Liver (tissue), 9 donors: Measurements from ENCODE around the gene DNM3. TPM values are rescaled to one million over a fixed set of nuclear protein-coding genes. Genes with fewer than 3 reads are reported as not detected.
A peak's percentile ranks its signal among the peaks of the same experiment; 100 is the strongest.

Experiments
- DNase-seq: peaks from one replicate; pipeline ENCODE4 v3.0.0-alpha.2; 2017; ENCODE audit warnings: low spot score
- H3K27ac ChIP-seq, 2 donors: one replicate each; pipeline ENCODE4 v1.7.0; 2013; ENCODE audit warnings: inconsistent platforms in 2 of 2, low read length in 2 of 2, control low read depth in 1 of 2, low read depth in 1 of 2, mild to moderate bottlenecking in 1 of 2
- H3K27me3 ChIP-seq, 4 donors: one replicate each; pipeline versions ENCODE4 v1.6.1 to v1.7.0; 2013; ENCODE audit warnings: low read length in 3 of 4, inconsistent platforms in 1 of 4, mild to moderate bottlenecking in 1 of 4, moderate library complexity in 1 of 4; ENCODE audit not compliant: control insufficient read depth in 4 of 4, insufficient read depth in 4 of 4
- H3K36me3 ChIP-seq, 4 donors: one replicate each; pipeline versions ENCODE4 v1.6.1 to v1.7.0; 2013; ENCODE audit warnings: low read length in 3 of 4, mild to moderate bottlenecking in 3 of 4, low read depth in 1 of 4, moderate library complexity in 1 of 4; ENCODE audit not compliant: control insufficient read depth in 4 of 4, insufficient read depth in 3 of 4
- H3K4me1 ChIP-seq, 4 donors: one replicate each; pipeline versions ENCODE4 v1.6.1 to v1.7.0; 2013; ENCODE audit warnings: low read length in 3 of 4, mild to moderate bottlenecking in 3 of 4, moderate library complexity in 1 of 4; ENCODE audit not compliant: control insufficient read depth in 4 of 4, insufficient read depth in 4 of 4
- H3K4me3 ChIP-seq, 3 donors: one replicate each; pipeline versions ENCODE4 v1.6.1 to v1.7.0; 2013; ENCODE audit warnings: low read length in 3 of 3, control low read depth in 1 of 3, low read depth in 1 of 3, mild to moderate bottlenecking in 1 of 3
- H3K9ac ChIP-seq, 2 donors: one replicate each; pipeline ENCODE4 v1.7.0; 2013; ENCODE audit warnings: low read length in 2 of 2, mild to moderate bottlenecking in 2 of 2, moderate library complexity in 2 of 2, control low read depth in 1 of 2, low read depth in 1 of 2
- H3K9me3 ChIP-seq, 4 donors: one replicate each; pipeline versions ENCODE4 v1.6.1 to v1.7.0; 2013; ENCODE audit warnings: low read length in 3 of 4; ENCODE audit not compliant: control insufficient read depth in 4 of 4
- EGR1 ChIP-seq, 2 donors: IDR thresholded peaks; 2 replicates each; pipeline ENCODE4 v1.6.1; 2016 to 2018; ENCODE audit warnings: antibody characterized with exemption in 2 of 2, low read depth in 2 of 2
- FOXA1 ChIP-seq: IDR thresholded peaks from 2 replicates; pipeline ENCODE4 v1.6.1; 2016; ENCODE audit warnings: antibody characterized with exemption
- FOXA2 ChIP-seq: IDR thresholded peaks from 2 replicates; pipeline ENCODE4 v1.6.1; 2016; ENCODE audit warnings: antibody characterized with exemption
- GABPA ChIP-seq, 2 donors: IDR thresholded peaks in 1 of 2; conservative IDR thresholded peaks in 1 of 2; 2 replicates each; pipeline ENCODE4 v1.6.1; 2016; ENCODE audit warnings: antibody characterized with exemption in 2 of 2, mild to moderate bottlenecking in 1 of 2, moderate library complexity in 1 of 2
- HNF4A ChIP-seq, 2 donors: conservative IDR thresholded peaks; 2 replicates each; pipeline ENCODE4 v1.6.1; 2016; ENCODE audit warnings: antibody characterized with exemption in 2 of 2, mild to moderate bottlenecking in 2 of 2
- HNF4G ChIP-seq: IDR thresholded peaks from 2 replicates; pipeline ENCODE4 v1.6.1; 2016; ENCODE audit warnings: antibody characterized with exemption
- JUND ChIP-seq, 2 donors: IDR thresholded peaks; 2 replicates each; pipeline ENCODE4 v1.6.1; 2016; ENCODE audit warnings: antibody characterized with exemption in 2 of 2
- NR2F2 ChIP-seq: IDR thresholded peaks from 2 replicates; pipeline ENCODE4 v1.6.1; 2016; ENCODE audit warnings: antibody characterized with exemption
- RAD21 ChIP-seq, 2 donors: IDR thresholded peaks; 2 replicates each; pipeline ENCODE4 v1.6.1; 2016; ENCODE audit warnings: antibody characterized with exemption in 2 of 2, mild to moderate bottlenecking in 2 of 2
- RXRA ChIP-seq, 2 donors: IDR thresholded peaks; 2 replicates each; pipeline ENCODE4 v1.6.1; 2017 to 2018; ENCODE audit warnings: antibody characterized with exemption in 2 of 2, mild to moderate bottlenecking in 1 of 2
- SP1 ChIP-seq: IDR thresholded peaks from 2 replicates; pipeline ENCODE4 v1.6.1; 2018; ENCODE audit warnings: antibody characterized with exemption, mild to moderate bottlenecking
- TAF1 ChIP-seq: conservative IDR thresholded peaks from 2 replicates; pipeline ENCODE4 v1.6.1; 2016; ENCODE audit warnings: antibody characterized with exemption, mild to moderate bottlenecking
- YY1 ChIP-seq: IDR thresholded peaks from 2 replicates; pipeline ENCODE4 v1.6.1; 2016; ENCODE audit warnings: antibody characterized with exemption, mild to moderate bottlenecking
- WGBS: extraction: QIAGEN DNeasy Blood & Tissue Kit; methylation state at CpG from one replicate; pipeline ENCODE4 v1.1.7; 2013; 5-methylcytosine and 5-hydroxymethylcytosine counted together
- polyA plus RNA-seq, 2 donors: library from polyadenylated mRNA; stranded (reverse) in 1 of 2; unstranded in 1 of 2; fragments of 200-250 nt in 1 of 2; fragments of >200 nt in 1 of 2; fragmentation: Nextera tagmentation in 1 of 2; extraction: Ambion mirVana in 1 of 2; gene quantifications; one replicate each; pipeline versions ENCODE4 v1.2.1 to v1.2.3, GENCODE V29; 2013 to 2015
- total RNA-seq, 2 donors: library from RNA; depleted of rRNA; stranded (reverse); fragments of >200 nt; gene quantifications; one replicate each; pipeline ENCODE4 v1.2.3, GENCODE V29; 2014
- TF ChIP-seq, protein P1 (sequence below): IDR thresholded peaks from 2 replicates; pipeline ENCODE4 v1.6.1; 2016; ENCODE audit warnings: antibody characterized with exemption
- TF ChIP-seq, protein P2 (sequence below): IDR thresholded peaks from 2 replicates; pipeline ENCODE4 v1.6.1; 2016; ENCODE audit warnings: antibody characterized with exemption, mild to moderate bottlenecking
- TF ChIP-seq, protein P3 (sequence below): IDR thresholded peaks from 2 replicates; pipeline ENCODE4 v1.6.1; 2016; ENCODE audit warnings: antibody characterized with exemption
- TF ChIP-seq, protein P4 (sequence below): fragments of 150-350 bp; IDR thresholded peaks from 2 replicates; pipeline ENCODE4 v1.5.1; 2017; ENCODE audit warnings: improper control_type of control experiment, low read depth, low read length; ENCODE audit not compliant: missing input control
- TF ChIP-seq, protein P5 (sequence below): IDR thresholded peaks from 2 replicates; pipeline ENCODE4 v1.6.1; 2016; ENCODE audit warnings: antibody characterized with exemption
- donor health status: healthy.
- donor health status: healthy.
- donor health status: healthy.
- donor health status: healthy.
- donor health status: healthy.

The DNM3 gene
- total and polyA plus RNA-seq, 4 donors: 0.08 to 3.2 (median 1.0) TPM

DNA sequence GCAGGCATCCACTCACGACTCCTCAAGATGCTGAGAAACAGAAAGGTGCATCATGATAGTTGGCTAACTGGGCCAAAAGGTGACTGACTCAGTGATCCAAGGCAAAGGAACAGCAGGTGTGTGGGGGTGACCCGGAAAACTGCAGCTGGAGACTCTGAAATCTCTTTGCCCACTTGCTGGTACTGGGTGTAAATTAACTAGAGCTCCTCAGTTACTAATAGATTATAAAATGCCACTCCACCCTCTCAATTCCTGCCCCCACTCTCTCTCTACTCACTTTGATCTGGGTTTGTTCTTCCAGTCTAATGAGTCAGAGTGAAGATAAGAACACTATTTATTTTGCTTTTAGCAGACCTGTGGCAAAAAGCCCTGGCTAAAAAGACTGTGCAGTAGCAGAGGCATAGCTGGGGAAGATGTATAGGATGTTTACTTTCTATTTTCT is 609.7 kb downstream of the DNM3 start:
- Histone ChIP-seq H3K27me3 (no peaks in the 10 kb centered on the region), H3K27ac (peak overlapping the region; percentile 21 to 63), H3K4me3 (no peak overlapping the region), H3K36me3 (no peaks in the 10 kb centered on the region), H3K9ac (no peak overlapping the region), H3K9me3 (no peaks in the 10 kb centered on the region), H3K4me1 (peaks cover 2 to 10% (median 5%) of the 10 kb centered on the region in 4 donors)
- DNase-seq: no peak
- TF ChIP-seq EGR1 (IDR thresholded peaks at IDR 0.05; ENCODE audit: low read depth in 2 of 2) (no peak), FOXA1 (no peak), TAF1 (no peak), GABPA (IDR thresholded peaks at IDR 0.05 in 1 of 2, conservative IDR thresholded peaks at IDR 0.05 in 1 of 2) (no peak), RXRA (IDR thresholded peaks at IDR 0.05) (peak in 1 of 2 donors; percentile 47), JUND (IDR thresholded peaks at IDR 0.05) (peak; percentile 52 to 88), RAD21 (IDR thresholded peaks at IDR 0.05) (peak in 1 of 2 donors; percentile 32), FOXA2 (peak; percentile 61), HNF4G (no peak), YY1 (peak; percentile 44), NR2F2 (no peak), HNF4A (conservative IDR thresholded peaks at IDR 0.05) (peak in 1 of 2 donors; percentile 68), SP1 (no peak)
- TF ChIP-seq, protein P1, sequence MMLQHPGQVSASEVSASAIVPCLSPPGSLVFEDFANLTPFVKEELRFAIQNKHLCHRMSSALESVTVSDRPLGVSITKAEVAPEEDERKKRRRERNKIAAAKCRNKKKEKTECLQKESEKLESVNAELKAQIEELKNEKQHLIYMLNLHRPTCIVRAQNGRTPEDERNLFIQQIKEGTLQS: no peak
- TF ChIP-seq, protein P2, sequence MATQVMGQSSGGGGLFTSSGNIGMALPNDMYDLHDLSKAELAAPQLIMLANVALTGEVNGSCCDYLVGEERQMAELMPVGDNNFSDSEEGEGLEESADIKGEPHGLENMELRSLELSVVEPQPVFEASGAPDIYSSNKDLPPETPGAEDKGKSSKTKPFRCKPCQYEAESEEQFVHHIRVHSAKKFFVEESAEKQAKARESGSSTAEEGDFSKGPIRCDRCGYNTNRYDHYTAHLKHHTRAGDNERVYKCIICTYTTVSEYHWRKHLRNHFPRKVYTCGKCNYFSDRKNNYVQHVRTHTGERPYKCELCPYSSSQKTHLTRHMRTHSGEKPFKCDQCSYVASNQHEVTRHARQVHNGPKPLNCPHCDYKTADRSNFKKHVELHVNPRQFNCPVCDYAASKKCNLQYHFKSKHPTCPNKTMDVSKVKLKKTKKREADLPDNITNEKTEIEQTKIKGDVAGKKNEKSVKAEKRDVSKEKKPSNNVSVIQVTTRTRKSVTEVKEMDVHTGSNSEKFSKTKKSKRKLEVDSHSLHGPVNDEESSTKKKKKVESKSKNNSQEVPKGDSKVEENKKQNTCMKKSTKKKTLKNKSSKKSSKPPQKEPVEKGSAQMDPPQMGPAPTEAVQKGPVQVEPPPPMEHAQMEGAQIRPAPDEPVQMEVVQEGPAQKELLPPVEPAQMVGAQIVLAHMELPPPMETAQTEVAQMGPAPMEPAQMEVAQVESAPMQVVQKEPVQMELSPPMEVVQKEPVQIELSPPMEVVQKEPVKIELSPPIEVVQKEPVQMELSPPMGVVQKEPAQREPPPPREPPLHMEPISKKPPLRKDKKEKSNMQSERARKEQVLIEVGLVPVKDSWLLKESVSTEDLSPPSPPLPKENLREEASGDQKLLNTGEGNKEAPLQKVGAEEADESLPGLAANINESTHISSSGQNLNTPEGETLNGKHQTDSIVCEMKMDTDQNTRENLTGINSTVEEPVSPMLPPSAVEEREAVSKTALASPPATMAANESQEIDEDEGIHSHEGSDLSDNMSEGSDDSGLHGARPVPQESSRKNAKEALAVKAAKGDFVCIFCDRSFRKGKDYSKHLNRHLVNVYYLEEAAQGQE: no peak
- TF ChIP-seq, protein P3, sequence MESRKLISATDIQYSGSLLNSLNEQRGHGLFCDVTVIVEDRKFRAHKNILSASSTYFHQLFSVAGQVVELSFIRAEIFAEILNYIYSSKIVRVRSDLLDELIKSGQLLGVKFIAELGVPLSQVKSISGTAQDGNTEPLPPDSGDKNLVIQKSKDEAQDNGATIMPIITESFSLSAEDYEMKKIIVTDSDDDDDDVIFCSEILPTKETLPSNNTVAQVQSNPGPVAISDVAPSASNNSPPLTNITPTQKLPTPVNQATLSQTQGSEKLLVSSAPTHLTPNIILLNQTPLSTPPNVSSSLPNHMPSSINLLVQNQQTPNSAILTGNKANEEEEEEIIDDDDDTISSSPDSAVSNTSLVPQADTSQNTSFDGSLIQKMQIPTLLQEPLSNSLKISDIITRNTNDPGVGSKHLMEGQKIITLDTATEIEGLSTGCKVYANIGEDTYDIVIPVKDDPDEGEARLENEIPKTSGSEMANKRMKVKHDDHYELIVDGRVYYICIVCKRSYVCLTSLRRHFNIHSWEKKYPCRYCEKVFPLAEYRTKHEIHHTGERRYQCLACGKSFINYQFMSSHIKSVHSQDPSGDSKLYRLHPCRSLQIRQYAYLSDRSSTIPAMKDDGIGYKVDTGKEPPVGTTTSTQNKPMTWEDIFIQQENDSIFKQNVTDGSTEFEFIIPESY: peak; percentile 22
- TF ChIP-seq, protein P4, sequence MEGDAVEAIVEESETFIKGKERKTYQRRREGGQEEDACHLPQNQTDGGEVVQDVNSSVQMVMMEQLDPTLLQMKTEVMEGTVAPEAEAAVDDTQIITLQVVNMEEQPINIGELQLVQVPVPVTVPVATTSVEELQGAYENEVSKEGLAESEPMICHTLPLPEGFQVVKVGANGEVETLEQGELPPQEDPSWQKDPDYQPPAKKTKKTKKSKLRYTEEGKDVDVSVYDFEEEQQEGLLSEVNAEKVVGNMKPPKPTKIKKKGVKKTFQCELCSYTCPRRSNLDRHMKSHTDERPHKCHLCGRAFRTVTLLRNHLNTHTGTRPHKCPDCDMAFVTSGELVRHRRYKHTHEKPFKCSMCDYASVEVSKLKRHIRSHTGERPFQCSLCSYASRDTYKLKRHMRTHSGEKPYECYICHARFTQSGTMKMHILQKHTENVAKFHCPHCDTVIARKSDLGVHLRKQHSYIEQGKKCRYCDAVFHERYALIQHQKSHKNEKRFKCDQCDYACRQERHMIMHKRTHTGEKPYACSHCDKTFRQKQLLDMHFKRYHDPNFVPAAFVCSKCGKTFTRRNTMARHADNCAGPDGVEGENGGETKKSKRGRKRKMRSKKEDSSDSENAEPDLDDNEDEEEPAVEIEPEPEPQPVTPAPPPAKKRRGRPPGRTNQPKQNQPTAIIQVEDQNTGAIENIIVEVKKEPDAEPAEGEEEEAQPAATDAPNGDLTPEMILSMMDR: no peak
- TF ChIP-seq, protein P5, sequence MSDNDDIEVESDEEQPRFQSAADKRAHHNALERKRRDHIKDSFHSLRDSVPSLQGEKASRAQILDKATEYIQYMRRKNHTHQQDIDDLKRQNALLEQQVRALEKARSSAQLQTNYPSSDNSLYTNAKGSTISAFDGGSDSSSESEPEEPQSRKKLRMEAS: peak; percentile 15
- WGBS: 54% methylated on average over 2 of the region's 2 CpGs
